CD14-positive monocyte (primary cell): Measurements from ENCODE around the gene DMBT1. TPM values are rescaled to one million over a fixed set of nuclear protein-coding genes. Genes with fewer than 3 reads are reported as not detected.

Experiments
- DNase-seq, 3 donors: peaks; one replicate each; pipeline ENCODE4 v3.0.0-alpha.2; 2011 to 2022
- H2AFZ ChIP-seq: 2 replicates; pipeline ENCODE4 v1.6.0; 2012; ENCODE audit warnings: mild to moderate bottlenecking, low read depth, low read length, inconsistent platforms; ENCODE audit not compliant: insufficient read depth, poor library complexity, severe bottlenecking
- H3K27ac ChIP-seq, 2 donors: 1 replicate in 1 of 2; 2 replicates in 1 of 2; pipeline ENCODE4 v1.5.1; 2012 to 2013; ENCODE audit warnings: low read length in 2 of 2, control low read depth in 1 of 2, inconsistent platforms in 1 of 2, low read depth in 1 of 2, mild to moderate bottlenecking in 1 of 2
- H3K27me3 ChIP-seq, 2 donors: one replicate each; pipeline versions ENCODE4 v1.6.0 to v1.6.1; 2011 to 2013; ENCODE audit warnings: low read length in 2 of 2; ENCODE audit not compliant: control insufficient read depth in 2 of 2, insufficient read depth in 2 of 2
- H3K36me3 ChIP-seq, 2 donors: replicated peaks in 1 of 2; 1 replicate in 1 of 2; 2 replicates in 1 of 2; pipeline versions ENCODE4 v1.5.1 to v1.6.1; 2012 to 2013; ENCODE audit warnings: low read length in 2 of 2, control low read depth in 1 of 2, inconsistent platforms in 1 of 2, mild to moderate bottlenecking in 1 of 2; ENCODE audit not compliant: insufficient read depth in 2 of 2, control insufficient read depth in 1 of 2
- H3K4me1 ChIP-seq, 2 donors: 1 replicate in 1 of 2; 2 replicates in 1 of 2; pipeline versions ENCODE4 v1.5.1 to v1.6.1; 2012 to 2013; ENCODE audit warnings: low read length in 2 of 2, control low read depth in 1 of 2, inconsistent platforms in 1 of 2, mild to moderate bottlenecking in 1 of 2, moderate library complexity in 1 of 2; ENCODE audit not compliant: insufficient read depth in 2 of 2, control insufficient read depth in 1 of 2
- H3K4me2 ChIP-seq: replicated peaks from 2 replicates; pipeline ENCODE3; 2012; ENCODE audit warnings: low read length, moderate library complexity, mild to moderate bottlenecking; ENCODE audit not compliant: poor library complexity, severe bottlenecking; ENCODE audit errors: extremely low read depth
- H3K4me3 ChIP-seq, 3 experiments: fragments of 200-600 bp in 1 of 3; sonication (generic) in 1 of 3; replicated peaks in 1 of 3; 1 replicate in 2 of 3; 2 replicates in 1 of 3; pipeline ENCODE4 v1.5.1; 2011 to 2013; ENCODE audit warnings: low read length in 3 of 3, mild to moderate bottlenecking in 3 of 3, control low read depth in 2 of 3, low read depth in 2 of 3, inconsistent platforms in 1 of 3, moderate library complexity in 1 of 3
- H3K79me2 ChIP-seq: 2 replicates; pipeline ENCODE4 v1.6.0; 2012; ENCODE audit warnings: mild to moderate bottlenecking, control low read depth, inconsistent platforms, low read length, moderate library complexity; ENCODE audit not compliant: insufficient read depth
- H3K9ac ChIP-seq: 2 replicates; pipeline ENCODE4 v1.6.0; 2017; ENCODE audit warnings: low read length, mild to moderate bottlenecking; ENCODE audit not compliant: insufficient read depth, poor library complexity, severe bottlenecking
- H3K9me3 ChIP-seq, 2 donors: replicated peaks in 1 of 2; 1 replicate in 1 of 2; 2 replicates in 1 of 2; pipeline versions ENCODE4 v1.5.1 to v1.6.1; 2012 to 2013; ENCODE audit warnings: low read length in 2 of 2, control low read depth in 1 of 2; ENCODE audit not compliant: control insufficient read depth in 1 of 2, insufficient read depth in 1 of 2
- H4K20me1 ChIP-seq: 2 replicates; pipeline ENCODE4 v1.6.0; 2012; ENCODE audit warnings: mild to moderate bottlenecking, low read length, control low read depth, moderate library complexity; ENCODE audit not compliant: insufficient read depth
- H3K27ac Mint-ChIP-seq, 7 donors: one replicate each; pipeline ENCODE4 v1.8.0; 2020; ENCODE audit warnings: mild to moderate bottlenecking in 7 of 7, mixed read lengths in 7 of 7, moderate library complexity in 6 of 7, inconsistent platforms in 2 of 7
- H3K27me3 Mint-ChIP-seq, 3 donors: one replicate each; pipeline ENCODE4 v1.8.0; 2021 to 2022; ENCODE audit warnings: low read depth in 3 of 3, mild to moderate bottlenecking in 3 of 3, mixed read lengths in 3 of 3, moderate library complexity in 3 of 3, inconsistent platforms in 1 of 3
- H3K36me3 Mint-ChIP-seq, 2 donors: one replicate each; pipeline ENCODE4 v1.8.0; 2020; ENCODE audit warnings: mixed read lengths in 2 of 2, inconsistent platforms in 1 of 2, mild to moderate bottlenecking in 1 of 2
- H3K4me1 Mint-ChIP-seq: one replicate; pipeline ENCODE4 v1.8.0; 2020; ENCODE audit warnings: mild to moderate bottlenecking, mixed read lengths
- H3K4me3 Mint-ChIP-seq, 2 donors: one replicate each; pipeline ENCODE4 v1.8.0; 2020; ENCODE audit warnings: mild to moderate bottlenecking in 2 of 2, mixed read lengths in 2 of 2, moderate library complexity in 1 of 2
- H3K9me3 Mint-ChIP-seq, 7 donors: one replicate each; pipeline ENCODE4 v1.8.0; 2020 to 2022; ENCODE audit warnings: mixed read lengths in 7 of 7, mild to moderate bottlenecking in 6 of 7, moderate library complexity in 6 of 7, inconsistent platforms in 2 of 7
- whole genome bisulfite sequencing: methylation state at CpG from one replicate; pipeline ENCODE4 v1.1.5; 2013; ENCODE audit warnings: missing lambda C conversion rate; ENCODE audit not compliant: insufficient coverage; 5-methylcytosine and 5-hydroxymethylcytosine counted together
- intact Hi-C, 2 donors: fragments of 100-400 bp; cut with micrococcal nuclease; formaldehyde crosslinking; loops; one replicate each; pipeline versions ENCODE4 v1.15.0 to v1.15.1; 2023
- polyA plus RNA-seq, 3 donors: library from polyadenylated mRNA; depleted of rRNA in 1 of 3; unstranded in 2 of 3; stranded (reverse) in 1 of 3; fragments of 300-500 nt in 2 of 3; fragments of >200 nt in 1 of 3; fragmentation: Illumina TruSeq in 2 of 3; gene quantifications; 1 replicate in 2 of 3; 2 replicates in 1 of 3; pipeline ENCODE4 v1.2.3, GENCODE V29; 2012 to 2021
- TF ChIP-seq, protein P1 (sequence below): fragments of 200-600 bp; IDR thresholded peaks from one replicate; pipeline ENCODE4 v1.8.0; 2022; ENCODE audit warnings: antibody characterized with exemption, mild to moderate bottlenecking

The DMBT1 gene
- polyA plus RNA-seq, 3 donors, result not detected

DNA sequence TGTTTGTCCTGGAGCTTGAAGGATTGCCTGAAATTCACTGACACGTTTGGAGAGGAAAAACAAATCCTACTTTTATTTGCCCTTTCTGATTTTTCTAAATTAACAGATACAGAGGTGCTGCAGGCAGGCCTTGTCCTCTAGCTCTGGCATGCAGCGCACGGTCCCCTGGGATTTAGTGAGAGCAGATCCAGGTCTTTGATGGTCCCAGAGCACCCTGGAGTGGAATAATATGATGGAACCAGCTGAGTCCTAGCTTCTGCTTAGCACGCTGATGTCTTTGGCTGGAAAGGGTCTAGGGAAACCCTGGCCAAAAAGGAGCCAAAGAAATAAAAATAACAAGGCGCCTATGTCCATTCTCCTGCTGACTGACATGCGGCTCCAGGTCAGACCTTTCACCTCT, 98.6 kb downstream of the DMBT1 start:
- no peaks in the 10 kb centered on the region for H4K20me1 ChIP-seq
- no peaks in the 10 kb centered on the region for H3K27me3 ChIP-seq
- H3K79me2 ChIP-seq, result no peaks in the 10 kb centered on the region
- H3K36me3 Mint-ChIP-seq, result no peaks in the 10 kb centered on the region
- TF ChIP-seq, protein P1, sequence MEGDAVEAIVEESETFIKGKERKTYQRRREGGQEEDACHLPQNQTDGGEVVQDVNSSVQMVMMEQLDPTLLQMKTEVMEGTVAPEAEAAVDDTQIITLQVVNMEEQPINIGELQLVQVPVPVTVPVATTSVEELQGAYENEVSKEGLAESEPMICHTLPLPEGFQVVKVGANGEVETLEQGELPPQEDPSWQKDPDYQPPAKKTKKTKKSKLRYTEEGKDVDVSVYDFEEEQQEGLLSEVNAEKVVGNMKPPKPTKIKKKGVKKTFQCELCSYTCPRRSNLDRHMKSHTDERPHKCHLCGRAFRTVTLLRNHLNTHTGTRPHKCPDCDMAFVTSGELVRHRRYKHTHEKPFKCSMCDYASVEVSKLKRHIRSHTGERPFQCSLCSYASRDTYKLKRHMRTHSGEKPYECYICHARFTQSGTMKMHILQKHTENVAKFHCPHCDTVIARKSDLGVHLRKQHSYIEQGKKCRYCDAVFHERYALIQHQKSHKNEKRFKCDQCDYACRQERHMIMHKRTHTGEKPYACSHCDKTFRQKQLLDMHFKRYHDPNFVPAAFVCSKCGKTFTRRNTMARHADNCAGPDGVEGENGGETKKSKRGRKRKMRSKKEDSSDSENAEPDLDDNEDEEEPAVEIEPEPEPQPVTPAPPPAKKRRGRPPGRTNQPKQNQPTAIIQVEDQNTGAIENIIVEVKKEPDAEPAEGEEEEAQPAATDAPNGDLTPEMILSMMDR, result no peak
- H3K9me3 ChIP-seq, result no peaks in the 10 kb centered on the region
- no peak overlapping the region for H3K27ac Mint-ChIP-seq
- no peaks in the 10 kb centered on the region for H3K4me1 Mint-ChIP-seq
- no peaks in the 10 kb centered on the region for H3K9me3 Mint-ChIP-seq
- peaks cover 0 to 5% (median 2%) of the 10 kb centered on the region in 3 donors for H3K27me3 Mint-ChIP-seq
- WGBS, result 85% methylated on average over 2 of the region's 6 CpGs
- no peak overlapping the region for H3K4me3 Mint-ChIP-seq
- H3K4me1 ChIP-seq, result no peaks in the 10 kb centered on the region
- no peaks in the 10 kb centered on the region for H3K36me3 ChIP-seq
- H3K9ac ChIP-seq, result no peak overlapping the region
- intact Hi-C loops, result no loop called here
- H3K4me2 ChIP-seq, result no peak overlapping the region
- no peak overlapping the region for H3K4me3 ChIP-seq
- H2AFZ ChIP-seq, result no peak overlapping the region
- H3K27ac ChIP-seq, result no peak overlapping the region
- DNase-seq, result no peak

- TF ChIP-seq, protein P1, result no peak
- peaks cover 0 to 5% (median 2%) of the 10 kb centered on the region in 3 donors for H3K27me3 Mint-ChIP-seq
- H3K36me3 Mint-ChIP-seq, result no peaks in the 10 kb centered on the region
- no peaks in the 10 kb centered on the region for H4K20me1 ChIP-seq
- no peak overlapping the region for H3K4me3 ChIP-seq
- H3K9me3 Mint-ChIP-seq, result peaks cover 0 to 2% (median 0%) of the 10 kb centered on the region in 7 donors
- no peaks in the 10 kb centered on the region for H3K36me3 ChIP-seq
- no peak for DNase-seq
- H3K4me3 Mint-ChIP-seq, result no peak overlapping the region
- no peaks in the 10 kb centered on the region for H3K27me3 ChIP-seq
- no peaks in the 10 kb centered on the region for H3K79me2 ChIP-seq
- 92% methylated on average over 4 of the region's 7 CpGs for WGBS
- H2AFZ ChIP-seq, result no peak overlapping the region
- no peaks in the 10 kb centered on the region for H3K4me1 ChIP-seq
- no peak overlapping the region for H3K4me2 ChIP-seq
- no peaks in the 10 kb centered on the region for H3K4me1 Mint-ChIP-seq
- intact Hi-C loops, result no loop called here
- H3K27ac Mint-ChIP-seq, result no peak overlapping the region
- H3K9me3 ChIP-seq, result no peaks in the 10 kb centered on the region
- no peak overlapping the region for H3K27ac ChIP-seq
- H3K9ac ChIP-seq, result no peak overlapping the region
These were observed 99.1 kb downstream of the DMBT1 start for GRCh38 chr10:122659651-122660050.
